ENCODE data around the gene CASP5. TPM values are rescaled to one million over a fixed set of nuclear protein-coding genes. Genes with fewer than 3 reads are reported as not detected.

CASP5 gene
- total RNA-seq, 1 donor from 2014 or later, result not detected

GRCh38 chr11:105005451-105005845, 17.5 kb downstream of the CASP5 start:
- Mint-ChIP-seq H3K9me3 (ENCODE audit: unreplicated experiment) (no peaks in the 10 kb centered on the region), H3K4me1 (ENCODE audit: unreplicated experiment) (no peaks in the 10 kb centered on the region)

GRCh38 chr11:105004021-105004420, 18.9 kb downstream of the CASP5 start:
- no peaks in the 10 kb centered on the region for H3K27me3 Mint-ChIP-seq (ENCODE audit: unreplicated experiment)
- H3K4me3 Mint-ChIP-seq (ENCODE audit: unreplicated experiment), result no peak overlapping the region
- DNase-seq (ENCODE audit: extremely low spot score, unreplicated experiment), result no peak
- TF ChIP-seq CTCF (IDR thresholded peaks at IDR 0.05), result no peak
- no peaks in the 10 kb centered on the region for H3K4me1 Mint-ChIP-seq (ENCODE audit: unreplicated experiment)
- H3K9me3 Mint-ChIP-seq (ENCODE audit: unreplicated experiment), result no peaks in the 10 kb centered on the region
- no peak overlapping the region for H3K27ac Mint-ChIP-seq (ENCODE audit: unreplicated experiment)
- no peaks in the 10 kb centered on the region for H3K36me3 Mint-ChIP-seq (ENCODE audit: unreplicated experiment)

More at GRCh38 chr11:105005451-105005845, 17.5 kb downstream of the CASP5 start:
- no peaks in the 10 kb centered on the region for H3K27me3 Mint-ChIP-seq (ENCODE audit: unreplicated experiment)
- no peak overlapping the region for H3K4me3 Mint-ChIP-seq (ENCODE audit: unreplicated experiment)
- no peak for TF ChIP-seq CTCF (IDR thresholded peaks at IDR 0.05)
- no peak for DNase-seq (ENCODE audit: extremely low spot score, unreplicated experiment)
- no peak overlapping the region for H3K27ac Mint-ChIP-seq (ENCODE audit: unreplicated experiment)
- no peaks in the 10 kb centered on the region for H3K36me3 Mint-ChIP-seq (ENCODE audit: unreplicated experiment)

- Mint-ChIP-seq H3K27me3 (ENCODE audit: unreplicated experiment) (no peaks in the 10 kb centered on the region), H3K4me3 (ENCODE audit: unreplicated experiment) (no peak overlapping the region), H3K4me1 (ENCODE audit: unreplicated experiment) (no peaks in the 10 kb centered on the region), H3K36me3 (ENCODE audit: unreplicated experiment) (no peaks in the 10 kb centered on the region), H3K9me3 (ENCODE audit: unreplicated experiment) (no peaks in the 10 kb centered on the region), H3K27ac (ENCODE audit: unreplicated experiment) (no peak overlapping the region)
- DNase-seq (ENCODE audit: extremely low spot score, unreplicated experiment), result no peak
- TF ChIP-seq CTCF (IDR thresholded peaks at IDR 0.05), result no peak
Measured at GRCh38 chr11:105003151-105003550, 19.8 kb downstream of the CASP5 start.

- no peaks in the 10 kb centered on the region for H3K4me1 Mint-ChIP-seq (ENCODE audit: unreplicated experiment)
- no peak overlapping the region for H3K4me3 Mint-ChIP-seq (ENCODE audit: unreplicated experiment)
- no peak overlapping the region for H3K27ac Mint-ChIP-seq (ENCODE audit: unreplicated experiment)
- no peak for DNase-seq (ENCODE audit: extremely low spot score, unreplicated experiment)
- H3K27me3 Mint-ChIP-seq (ENCODE audit: unreplicated experiment), result no peaks in the 10 kb centered on the region
- no peaks in the 10 kb centered on the region for H3K36me3 Mint-ChIP-seq (ENCODE audit: unreplicated experiment)
- H3K9me3 Mint-ChIP-seq (ENCODE audit: unreplicated experiment), result no peaks in the 10 kb centered on the region
- peak; percentile 47 for TF ChIP-seq CTCF (IDR thresholded peaks at IDR 0.05)
Measured at GRCh38 chr11:105000797-105001196, 22.2 kb downstream of the CASP5 start.

- H3K4me3 Mint-ChIP-seq (ENCODE audit: unreplicated experiment), result no peak overlapping the region
- H3K27ac Mint-ChIP-seq (ENCODE audit: unreplicated experiment), result no peak overlapping the region
- no peaks in the 10 kb centered on the region for H3K27me3 Mint-ChIP-seq (ENCODE audit: unreplicated experiment)
- no peaks in the 10 kb centered on the region for H3K36me3 Mint-ChIP-seq (ENCODE audit: unreplicated experiment)
- H3K9me3 Mint-ChIP-seq (ENCODE audit: unreplicated experiment), result no peaks in the 10 kb centered on the region
- TF ChIP-seq CTCF (IDR thresholded peaks at IDR 0.05), result no peak
- no peak for DNase-seq (ENCODE audit: extremely low spot score, unreplicated experiment)
- no peaks in the 10 kb centered on the region for H3K4me1 Mint-ChIP-seq (ENCODE audit: unreplicated experiment)
Measured at GRCh38 chr11:105000167-105000566, 22.8 kb downstream of the CASP5 start.
